ENCODE data around the gene OR6C6. TPM values are rescaled to one million over a fixed set of nuclear protein-coding genes. Genes with fewer than 3 reads are reported as not detected.

Gene OR6C6
- total and polyA plus RNA-seq, 2 donors from 2014 or later: not detected

DNA sequence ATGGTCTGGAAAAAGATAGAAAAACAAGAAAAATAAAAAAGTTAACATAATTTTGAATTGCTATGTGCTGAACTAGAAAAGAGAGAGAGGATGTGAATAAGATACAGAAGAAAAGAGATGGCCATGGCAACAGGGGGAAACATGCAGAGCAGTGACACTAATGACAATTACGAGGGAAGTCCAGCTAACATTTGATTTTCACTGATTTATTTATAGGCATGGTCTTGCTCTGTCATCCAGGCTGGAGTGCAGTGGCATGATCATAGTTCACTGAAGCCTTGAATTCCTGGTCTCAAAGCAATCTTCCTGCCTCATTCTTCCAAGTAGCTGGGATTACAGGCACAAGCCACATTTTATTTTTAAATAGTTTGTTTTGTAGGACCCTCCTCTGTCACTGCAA lies 50.2 kb downstream of the OR6C6 start:
- Histone ChIP-seq H3K36me3 (ENCODE audit: control insufficient read depth in 2 of 3, insufficient read depth in 3 of 3, low read length in 3 of 3) (no peaks in the 10 kb centered on the region), H3K9ac (ENCODE audit: low read length in 3 of 3) (no peak overlapping the region), H3K27me3 (ENCODE audit: control insufficient read depth, insufficient read depth, low read length) (no peaks in the 10 kb centered on the region), H3K9me3 (ENCODE audit: control insufficient read depth in 2 of 3, insufficient read depth in 1 of 3, low read length in 3 of 3) (no peaks in the 10 kb centered on the region), H3K4me3 (ENCODE audit: low read length in 3 of 3) (no peak overlapping the region), H3K27ac (ENCODE audit: low read depth in 2 of 2, low read length in 2 of 2) (no peak overlapping the region), H3K4me1 (ENCODE audit: control insufficient read depth in 2 of 3, insufficient read depth in 2 of 3, low read depth in 1 of 3, low read length in 3 of 3) (no peaks in the 10 kb centered on the region)
- no peak for FAIRE-seq
- TF ChIP-seq, protein P1, sequence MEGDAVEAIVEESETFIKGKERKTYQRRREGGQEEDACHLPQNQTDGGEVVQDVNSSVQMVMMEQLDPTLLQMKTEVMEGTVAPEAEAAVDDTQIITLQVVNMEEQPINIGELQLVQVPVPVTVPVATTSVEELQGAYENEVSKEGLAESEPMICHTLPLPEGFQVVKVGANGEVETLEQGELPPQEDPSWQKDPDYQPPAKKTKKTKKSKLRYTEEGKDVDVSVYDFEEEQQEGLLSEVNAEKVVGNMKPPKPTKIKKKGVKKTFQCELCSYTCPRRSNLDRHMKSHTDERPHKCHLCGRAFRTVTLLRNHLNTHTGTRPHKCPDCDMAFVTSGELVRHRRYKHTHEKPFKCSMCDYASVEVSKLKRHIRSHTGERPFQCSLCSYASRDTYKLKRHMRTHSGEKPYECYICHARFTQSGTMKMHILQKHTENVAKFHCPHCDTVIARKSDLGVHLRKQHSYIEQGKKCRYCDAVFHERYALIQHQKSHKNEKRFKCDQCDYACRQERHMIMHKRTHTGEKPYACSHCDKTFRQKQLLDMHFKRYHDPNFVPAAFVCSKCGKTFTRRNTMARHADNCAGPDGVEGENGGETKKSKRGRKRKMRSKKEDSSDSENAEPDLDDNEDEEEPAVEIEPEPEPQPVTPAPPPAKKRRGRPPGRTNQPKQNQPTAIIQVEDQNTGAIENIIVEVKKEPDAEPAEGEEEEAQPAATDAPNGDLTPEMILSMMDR (IDR thresholded peaks at IDR 0.05; ENCODE audit: borderline replicate concordance, extremely low read depth, insufficient read depth): no peak
- peak in 1 of 5 donors; percentile 1 for DNase-seq
- intact Hi-C loops (cut with DNase I): no loop called here

DNA sequence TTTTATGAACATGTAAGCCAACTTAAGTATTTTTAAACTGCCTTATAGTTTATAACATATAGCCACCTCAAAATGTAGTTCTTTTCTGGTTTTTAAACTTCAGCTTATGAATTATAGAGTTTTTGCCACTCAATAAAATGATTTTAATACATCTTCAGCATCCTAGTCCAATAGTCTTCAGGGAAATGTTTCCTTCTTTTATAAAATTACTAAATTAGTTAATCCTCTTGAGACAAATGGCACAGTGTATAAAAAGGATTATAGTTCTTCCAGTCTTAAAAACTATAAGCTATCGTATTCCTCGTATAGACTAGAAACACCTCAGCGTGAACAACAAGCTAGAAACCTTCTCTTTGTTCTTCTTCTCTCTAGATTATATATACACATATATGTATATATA lies 52.1 kb downstream of the OR6C6 start, which contains the start of gene OR6C74:
Gene OR6C74 (plus strand): TSS at position 301 of the 400 bp plus-strand sequence. CDS start 2,679 bp downstream, outside the sequence.
- Histone ChIP-seq H3K4me3 (ENCODE audit: low read length in 3 of 3) (no peak within 1 kb of the TSS), H3K36me3 (ENCODE audit: control insufficient read depth in 2 of 3, insufficient read depth in 3 of 3, low read length in 3 of 3) (no peaks in the 10 kb centered on the region), H3K9ac (ENCODE audit: low read length in 3 of 3) (no peak within 1 kb of the TSS), H3K27me3 (ENCODE audit: control insufficient read depth, insufficient read depth, low read length) (no peaks in the 10 kb centered on the region), H3K4me1 (ENCODE audit: control insufficient read depth in 2 of 3, insufficient read depth in 2 of 3, low read depth in 1 of 3, low read length in 3 of 3) (no peaks in the 10 kb centered on the region), H3K9me3 (ENCODE audit: control insufficient read depth in 2 of 3, insufficient read depth in 1 of 3, low read length in 3 of 3) (no peaks in the 10 kb centered on the region), H3K27ac (ENCODE audit: low read depth in 2 of 2, low read length in 2 of 2) (no peak within 1 kb of the TSS)
- no peak for DNase-seq
- no peak for FAIRE-seq
- TF ChIP-seq, protein P1 (IDR thresholded peaks at IDR 0.05; ENCODE audit: borderline replicate concordance, extremely low read depth, insufficient read depth): no peak
- intact Hi-C loops (cut with DNase I): no loop called here

Other genes starting within 250 kb of the OR6C6 start
- gene OR9K2, start 170.2 kb downstream of the OR6C6 start, total RNA-seq: not detected
- not detected for gene OR9K2, start 170.2 kb downstream of the OR6C6 start, polyA plus RNA-seq (ENCODE audit: insufficient read depth, low read depth, low replicate concordance)
- gene OR10A7, start 75.5 kb downstream of the OR6C6 start, total RNA-seq: not detected
- not detected for gene OR10A7, start 75.5 kb downstream of the OR6C6 start, polyA plus RNA-seq (ENCODE audit: insufficient read depth, low read depth, low replicate concordance)
- not detected for gene OR6C74, start 52.0 kb downstream of the OR6C6 start, total RNA-seq
- gene OR6C74, start 52.0 kb downstream of the OR6C6 start, polyA plus RNA-seq (ENCODE audit: insufficient read depth, low read depth, low replicate concordance): not detected
- not detected for gene OR6C1, start 17.8 kb upstream of the OR6C6 start, total RNA-seq
- gene OR6C1, start 17.8 kb upstream of the OR6C6 start, polyA plus RNA-seq (ENCODE audit: insufficient read depth, low read depth, low replicate concordance): not detected
- gene OR6C3, start 34.2 kb upstream of the OR6C6 start, total RNA-seq: not detected
- not detected for gene OR6C3, start 34.2 kb upstream of the OR6C6 start, polyA plus RNA-seq (ENCODE audit: insufficient read depth, low read depth, low replicate concordance)
- gene OR6C75, start 66.4 kb upstream of the OR6C6 start, total RNA-seq: not detected
- gene OR6C75, start 66.4 kb upstream of the OR6C6 start, polyA plus RNA-seq (ENCODE audit: insufficient read depth, low read depth, low replicate concordance): not detected
- not detected for gene OR6C65, start 104.0 kb upstream of the OR6C6 start, total RNA-seq
- gene OR6C65, start 104.0 kb upstream of the OR6C6 start, polyA plus RNA-seq (ENCODE audit: insufficient read depth, low read depth, low replicate concordance): not detected
- not detected for gene OR6C76, start 129.7 kb upstream of the OR6C6 start, total RNA-seq
- not detected for gene OR6C76, start 129.7 kb upstream of the OR6C6 start, polyA plus RNA-seq (ENCODE audit: insufficient read depth, low read depth, low replicate concordance)
- not detected for gene OR6C2, start 147.5 kb upstream of the OR6C6 start, total RNA-seq
- gene OR6C2, start 147.5 kb upstream of the OR6C6 start, polyA plus RNA-seq (ENCODE audit: insufficient read depth, low read depth, low replicate concordance): not detected
- gene OR6C70, start 173.6 kb upstream of the OR6C6 start, total RNA-seq: not detected
- gene OR6C70, start 173.6 kb upstream of the OR6C6 start, polyA plus RNA-seq (ENCODE audit: insufficient read depth, low read depth, low replicate concordance): not detected
- not detected for gene OR6C68, start 195.8 kb upstream of the OR6C6 start, total RNA-seq
- gene OR6C68, start 195.8 kb upstream of the OR6C6 start, polyA plus RNA-seq (ENCODE audit: insufficient read depth, low read depth, low replicate concordance): not detected

Measured in kidney (tissue), 14 donors.